Uterus (tissue), 4 donors: Measurements from ENCODE around the gene GUCD1. TPM values are rescaled to one million over a fixed set of nuclear protein-coding genes. Genes with fewer than 3 reads are reported as not detected.

Experiments used
- DNase-seq, 2 donors: peaks; one replicate each; pipeline ENCODE4 v3.0.0-alpha.2; 2019 to 2020
- H3K27ac ChIP-seq, 2 donors: fragments of 200-600 bp; sonication (generic); 1 replicate in 1 of 2; 2 replicates in 1 of 2; pipeline ENCODE4 v1.5.1; 2016 to 2018
- H3K27me3 ChIP-seq, 2 donors: fragments of 200-600 bp; sonication (generic); one replicate each; pipeline ENCODE4 v1.5.1; 2018 to 2019; ENCODE audit warnings: control low read depth in 1 of 2
- H3K36me3 ChIP-seq, 2 donors: fragments of 200-600 bp; sonication (generic); one replicate each; pipeline ENCODE4 v1.5.1; 2019; ENCODE audit warnings: control low read depth in 1 of 2
- H3K4me1 ChIP-seq, 2 donors: fragments of 200-600 bp; sonication (generic); one replicate each; pipeline ENCODE4 v1.5.1; 2018 to 2019; ENCODE audit warnings: control low read depth in 1 of 2
- H3K4me3 ChIP-seq, 2 donors: fragments of 200-600 bp; sonication (generic); 1 replicate in 1 of 2; 2 replicates in 1 of 2; pipeline ENCODE4 v1.5.1; 2018 to 2019; ENCODE audit warnings: mild to moderate bottlenecking in 1 of 2
- H3K9me3 ChIP-seq, 2 donors: fragments of 200-600 bp; sonication (generic); one replicate each; pipeline ENCODE4 v1.5.1; 2019; ENCODE audit warnings: control low read depth in 1 of 2
- CTCF ChIP-seq, 4 experiments: fragments of 200-600 bp in 2 of 4; fragments of 450-650 bp in 2 of 4; sonication (generic) in 2 of 4; IDR thresholded peaks; one replicate each; pipeline ENCODE4 v1.5.1; 2016 to 2019; ENCODE audit warnings: antibody characterized with exemption in 4 of 4, mild to moderate bottlenecking in 2 of 4, moderate library complexity in 1 of 4
- POLR2A ChIP-seq, 2 donors: fragments of 450-650 bp; IDR thresholded peaks; one replicate each; pipeline ENCODE4 v1.6.1; 2016; ENCODE audit warnings: antibody characterized with exemption in 2 of 2, mild to moderate bottlenecking in 1 of 2, moderate library complexity in 1 of 2
- intact Hi-C: fragments of 100-400 bp; cut with DNase I; formaldehyde crosslinking; loops from one replicate; pipeline ENCODE4 v1.15.1; 2023; ENCODE audit warnings: low total_unique reads
- total RNA-seq, 4 donors: library from RNA; depleted of rRNA in 3 of 4; stranded (reverse); fragments of >200 nt in 3 of 4; gene quantifications; one replicate each; pipeline versions ENCODE4 v1.1.0 to v1.2.4, GENCODE V29; 2014 to 2023
- donor health status: DM: yes; HTN: yes; CAD: no.

The GUCD1 gene
- total RNA-seq, 4 donors from 2014 or later = 26.4 to 68.2 (median 44.9) TPM

GRCh38 chr22:24499706-24500276 is 55.1 kb downstream of the GUCD1 start:
- DNase-seq = no peak
- Histone ChIP-seq H3K36me3 (no peaks in the 10 kb centered on the region), H3K9me3 (no peaks in the 10 kb centered on the region), H3K27ac (no peak overlapping the region), H3K4me3 (no peak overlapping the region), H3K27me3 (no peaks in the 10 kb centered on the region), H3K4me1 (no peaks in the 10 kb centered on the region)
- intact Hi-C loops = no loop called here
- no peak for TF ChIP-seq POLR2A (IDR thresholded peaks at IDR 0.05)
- TF ChIP-seq CTCF (IDR thresholded peaks at IDR 0.05) = no peak

DNA sequence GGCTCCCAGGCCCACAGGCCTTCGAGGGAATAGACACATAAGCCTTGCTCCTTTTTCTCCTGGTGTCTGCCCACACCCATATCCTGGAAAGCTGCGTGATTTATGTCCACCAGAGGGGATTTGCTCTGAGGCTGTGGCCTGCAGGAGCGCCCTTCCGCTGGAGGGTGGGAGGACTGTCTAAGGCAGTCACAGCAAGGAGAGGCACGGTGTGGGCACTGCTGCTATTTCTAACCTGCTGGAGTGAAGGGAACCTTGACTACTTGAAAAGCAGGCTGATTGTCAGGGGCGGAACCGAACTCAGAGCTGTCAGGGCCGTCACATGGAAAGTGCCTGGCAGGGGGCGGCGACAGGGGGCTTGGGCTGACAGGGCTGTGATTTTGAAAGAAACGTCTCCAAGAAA is 56.1 kb downstream of the GUCD1 start:
- Histone ChIP-seq H3K36me3 (no peaks in the 10 kb centered on the region), H3K4me3 (no peak overlapping the region), H3K4me1 (no peaks in the 10 kb centered on the region), H3K27ac (no peak overlapping the region), H3K27me3 (peaks cover 0 to 6% of the 10 kb centered on the region in 2 donors), H3K9me3 (no peaks in the 10 kb centered on the region)
- no peak for DNase-seq
- TF ChIP-seq CTCF (IDR thresholded peaks at IDR 0.05) (no peak), POLR2A (IDR thresholded peaks at IDR 0.05) (no peak)
- intact Hi-C loops = no loop called here

GRCh38 chr22:24497841-24498258 is 57.1 kb downstream of the GUCD1 start:
- intact Hi-C loops = no loop called here
- H3K36me3 ChIP-seq = no peaks in the 10 kb centered on the region
- H3K27me3 ChIP-seq = peaks cover 0 to 10% of the 10 kb centered on the region in 2 donors
- no peaks in the 10 kb centered on the region for H3K9me3 ChIP-seq
- no peak overlapping the region for H3K27ac ChIP-seq
- no peak for DNase-seq
- no peak overlapping the region for H3K4me3 ChIP-seq
- TF ChIP-seq CTCF (IDR thresholded peaks at IDR 0.05) (no peak), POLR2A (IDR thresholded peaks at IDR 0.05) (no peak)
- H3K4me1 ChIP-seq = no peaks in the 10 kb centered on the region

DNA sequence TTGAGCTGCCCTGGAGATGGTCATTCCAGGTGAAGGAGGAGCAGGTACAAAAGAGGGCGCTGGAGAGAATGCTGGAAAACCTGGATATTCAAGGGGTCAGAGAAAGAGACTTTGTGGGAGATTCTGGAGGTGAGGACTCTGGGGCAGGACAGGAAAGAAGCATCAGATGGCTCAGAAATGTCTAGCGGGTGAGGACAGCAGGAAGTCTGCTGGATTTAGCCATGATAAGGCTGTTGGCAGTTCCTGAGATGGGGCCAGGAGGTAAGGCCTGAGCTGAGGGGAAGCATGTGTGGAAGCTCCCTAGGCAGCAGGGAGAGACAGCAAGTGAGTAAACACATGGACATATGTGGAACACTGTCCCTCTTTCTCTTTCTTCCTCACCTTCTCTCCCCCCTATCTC is 58.3 kb downstream of the GUCD1 start:
- no peak overlapping the region for H3K27ac ChIP-seq
- H3K4me1 ChIP-seq = no peaks in the 10 kb centered on the region
- no peaks in the 10 kb centered on the region for H3K36me3 ChIP-seq
- peaks cover 0 to 10% of the 10 kb centered on the region in 2 donors for H3K27me3 ChIP-seq
- no peaks in the 10 kb centered on the region for H3K9me3 ChIP-seq
- DNase-seq = no peak
- intact Hi-C loops = no loop called here
- H3K4me3 ChIP-seq = no peak overlapping the region
- TF ChIP-seq POLR2A (IDR thresholded peaks at IDR 0.05) (no peak), CTCF (IDR thresholded peaks at IDR 0.05) (no peak)

DNA sequence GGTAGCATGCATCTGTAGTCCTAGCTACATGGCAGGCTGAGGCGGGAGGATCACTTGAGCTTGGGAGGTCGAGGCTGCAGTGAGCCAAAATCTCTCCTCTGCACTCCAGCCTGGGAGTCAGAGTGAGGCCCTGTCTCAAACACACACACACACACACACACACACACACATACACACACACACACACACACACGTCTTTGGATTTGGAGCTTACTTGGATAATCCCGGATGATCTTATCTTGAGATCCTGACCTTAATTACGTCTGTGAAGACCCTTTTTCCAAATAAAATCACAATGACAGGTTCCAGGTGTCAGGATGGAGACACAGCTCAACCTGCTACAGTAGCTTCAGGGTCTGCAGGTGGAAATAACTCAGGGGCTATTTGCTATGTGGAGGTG is 58.7 kb downstream of the GUCD1 start:
- Histone ChIP-seq H3K4me3 (no peak overlapping the region), H3K27me3 (peaks cover 0 to 10% of the 10 kb centered on the region in 2 donors), H3K36me3 (no peaks in the 10 kb centered on the region), H3K9me3 (no peaks in the 10 kb centered on the region), H3K27ac (no peak overlapping the region), H3K4me1 (no peaks in the 10 kb centered on the region)
- DNase-seq = no peak
- intact Hi-C loops = no loop called here
- TF ChIP-seq POLR2A (IDR thresholded peaks at IDR 0.05) = no peak
- TF ChIP-seq CTCF (IDR thresholded peaks at IDR 0.05) = no peak
